NB4 (cell line): ENCODE data around the gene B4GALT5.
"Not testable (repeated sequence)": the region's sequence is repeated elsewhere in the genome, so short reads cannot be mapped to it uniquely, and the experiment has no call there.

Experiments used
- DNase-seq: peaks from one replicate; pipeline ENCODE4 v3.0.0; 2010; ENCODE audit warnings: low read depth
- H3K4me3 ChIP-seq: one replicate; pipeline ENCODE4 v1.5.1; 2011; ENCODE audit warnings: mild to moderate bottlenecking, low read depth, low read length, moderate library complexity
- CTCF ChIP-seq: IDR thresholded peaks from one replicate; pipeline ENCODE4 v1.5.1; 2012; ENCODE audit warnings: low read depth, low read length
- MYC ChIP-seq: IDR thresholded peaks from 2 replicates; pipeline ENCODE4 v1.6.1; 2011; ENCODE audit warnings: low read depth, low read length
- POLR2A ChIP-seq: IDR thresholded peaks from 2 replicates; pipeline ENCODE4 v1.6.1; 2011; ENCODE audit warnings: mild to moderate bottlenecking; ENCODE audit not compliant: insufficient read length; ENCODE audit errors: extremely low read depth
- TF ChIP-seq, protein P1 (sequence below): IDR thresholded peaks from 2 replicates; pipeline ENCODE4 v1.6.1; 2011; ENCODE audit warnings: low read depth, low read length

Gene B4GALT5

DNA sequence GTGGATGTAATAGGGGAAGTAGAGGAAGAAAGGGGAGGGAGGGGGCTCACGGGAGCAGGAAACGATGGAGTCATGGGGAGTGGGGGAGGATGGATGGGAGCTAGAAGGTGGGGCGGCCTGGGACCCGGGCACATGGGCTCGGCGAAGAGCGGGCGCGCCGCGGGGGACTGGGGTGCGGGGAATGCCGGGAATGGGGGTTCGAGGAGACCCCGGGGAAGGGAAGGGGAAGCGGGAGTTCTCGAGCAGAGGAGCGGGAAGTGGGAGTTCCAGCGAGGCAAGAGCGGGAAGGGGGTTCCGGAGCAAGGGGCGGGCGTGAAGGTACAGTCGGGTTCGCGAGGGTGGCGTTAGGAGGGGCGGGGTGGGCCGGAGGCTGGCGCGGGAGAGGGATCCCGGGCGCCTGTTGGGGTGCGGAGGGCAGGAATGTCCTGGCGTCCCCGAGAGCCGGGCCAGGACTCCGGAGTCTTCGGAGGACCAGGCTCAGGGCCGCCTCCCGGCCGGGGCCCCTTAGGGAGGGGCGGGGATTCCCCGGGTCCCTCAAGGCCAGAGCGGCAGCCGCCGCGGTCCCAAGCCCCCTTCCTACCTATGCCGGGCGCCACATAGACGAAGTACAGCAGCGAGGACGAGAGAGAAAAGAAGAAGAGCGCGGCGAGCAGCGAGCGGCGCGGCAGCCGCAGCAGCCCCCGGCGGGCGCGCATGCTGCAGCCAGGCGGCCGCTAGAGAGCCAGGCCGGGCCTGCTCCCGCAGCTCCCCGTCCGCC lies 504 bp downstream of the B4GALT5 start:
- DNase-seq = peak; percentile 82
- peak overlapping the region; percentile 88 for H3K4me3 ChIP-seq
- TF ChIP-seq POLR2A = peak; percentile 18
- TF ChIP-seq CTCF = no peak

- H3K4me3 ChIP-seq = peak overlapping the region; percentile 88
- TF ChIP-seq CTCF (no peak), MYC (no peak), POLR2A (no peak)
- TF ChIP-seq, protein P1, sequence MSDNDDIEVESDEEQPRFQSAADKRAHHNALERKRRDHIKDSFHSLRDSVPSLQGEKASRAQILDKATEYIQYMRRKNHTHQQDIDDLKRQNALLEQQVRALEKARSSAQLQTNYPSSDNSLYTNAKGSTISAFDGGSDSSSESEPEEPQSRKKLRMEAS = no peak
- peak; percentile 51 for DNase-seq
Measured at GRCh38 chr20:49712646-49712995, 1.1 kb downstream of the B4GALT5 start.

DNA sequence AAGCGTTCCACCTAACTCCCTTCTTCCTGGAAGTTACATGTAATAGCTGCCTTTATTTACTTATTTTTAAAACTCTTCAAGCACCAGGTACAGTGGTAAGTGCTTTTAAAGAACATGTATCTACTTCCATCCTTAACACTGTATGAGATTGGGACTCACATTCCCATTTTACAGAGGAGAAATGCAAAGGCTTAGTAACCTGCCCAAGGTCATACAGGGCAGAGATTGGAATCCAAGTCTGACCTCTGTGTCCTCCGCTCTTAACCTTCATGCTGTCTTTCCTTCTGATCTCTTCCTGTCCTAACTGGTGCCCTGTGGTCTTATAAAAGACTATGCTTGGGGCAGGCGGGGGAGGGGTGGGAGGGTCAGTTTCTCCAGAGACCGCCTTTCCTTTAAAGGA lies 1.6 kb downstream of the B4GALT5 start:
- DNase-seq = peak; percentile 62
- H3K4me3 ChIP-seq = peak overlapping the region; percentile 88
- TF ChIP-seq POLR2A = peak; percentile 21
- no peak for TF ChIP-seq MYC

- H3K4me3 ChIP-seq = peak overlapping the region; percentile 88
- TF ChIP-seq POLR2A (no peak), MYC (no peak)
- no peak for DNase-seq
Measured at GRCh38 chr20:49711667-49711987, 2.1 kb downstream of the B4GALT5 start.

DNA sequence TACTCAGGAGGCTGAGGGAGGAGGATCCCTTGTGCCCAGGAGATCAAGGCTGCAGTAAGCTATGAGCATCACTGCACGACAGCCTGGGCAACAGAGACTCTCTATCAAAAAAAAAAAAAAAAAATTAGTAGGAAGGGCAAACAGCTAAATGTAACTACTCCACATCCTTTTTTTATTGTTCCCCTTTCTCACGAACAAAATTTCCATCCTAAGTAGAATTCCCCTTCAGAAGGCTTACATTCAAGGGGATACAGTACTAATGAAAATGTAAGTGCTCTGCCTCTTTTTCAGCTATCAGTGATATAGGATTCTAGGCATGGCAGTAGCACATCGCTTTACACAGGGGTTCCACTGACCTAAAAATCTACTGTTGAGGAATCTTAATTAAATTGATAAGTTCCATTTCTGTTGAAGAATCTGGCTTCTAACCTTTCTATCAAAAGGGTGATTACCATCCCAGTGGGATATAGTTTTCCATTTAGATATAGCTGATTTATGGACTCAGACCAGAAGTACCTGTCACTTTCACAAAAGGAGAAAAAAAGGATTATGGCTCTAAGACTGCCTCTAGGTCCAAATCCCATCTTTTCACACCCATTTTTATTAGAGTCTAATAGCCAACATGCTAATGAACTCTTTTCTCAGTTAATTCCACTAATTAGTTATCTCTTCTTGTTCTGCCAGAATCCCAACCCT lies 2.6 kb downstream of the B4GALT5 start:
- TF ChIP-seq, protein P1 = no peak
- TF ChIP-seq CTCF (no peak), POLR2A (no peak), MYC (no peak)
- H3K4me3 ChIP-seq = peak overlapping the region; percentile 88
- DNase-seq = no peak

DNA sequence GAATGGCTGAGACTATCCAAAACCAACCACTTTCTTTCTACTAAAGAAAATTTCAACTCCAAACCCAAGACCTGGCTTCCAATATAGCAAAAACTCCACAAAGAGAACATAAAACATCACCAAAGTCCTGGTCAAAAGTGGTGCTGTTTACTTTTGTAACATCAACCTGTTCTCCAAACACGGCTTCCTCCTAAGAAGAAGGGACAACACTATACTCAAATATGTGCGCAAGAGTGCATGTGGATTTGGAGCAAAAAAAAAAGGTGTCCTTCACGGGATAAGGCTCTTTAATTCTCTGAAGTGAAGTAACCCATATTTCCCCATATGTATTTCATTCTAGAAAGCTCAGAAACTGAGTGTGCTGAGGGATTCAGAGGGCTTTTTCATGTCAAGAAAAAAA lies 6.6 kb downstream of the B4GALT5 start:
- H3K4me3 ChIP-seq = no peak overlapping the region
- DNase-seq = no peak
- TF ChIP-seq MYC (no peak), CTCF (no peak), POLR2A (no peak)
- TF ChIP-seq, protein P1 = no peak

- TF ChIP-seq POLR2A = no peak
- TF ChIP-seq, protein P1 = no peak
- no peak for TF ChIP-seq MYC
- TF ChIP-seq CTCF = no peak
- peak overlapping the region; percentile 9 for H3K4me3 ChIP-seq
- DNase-seq = no peak
Measured at GRCh38 chr20:49706630-49707091, 7.0 kb downstream of the B4GALT5 start.

DNA sequence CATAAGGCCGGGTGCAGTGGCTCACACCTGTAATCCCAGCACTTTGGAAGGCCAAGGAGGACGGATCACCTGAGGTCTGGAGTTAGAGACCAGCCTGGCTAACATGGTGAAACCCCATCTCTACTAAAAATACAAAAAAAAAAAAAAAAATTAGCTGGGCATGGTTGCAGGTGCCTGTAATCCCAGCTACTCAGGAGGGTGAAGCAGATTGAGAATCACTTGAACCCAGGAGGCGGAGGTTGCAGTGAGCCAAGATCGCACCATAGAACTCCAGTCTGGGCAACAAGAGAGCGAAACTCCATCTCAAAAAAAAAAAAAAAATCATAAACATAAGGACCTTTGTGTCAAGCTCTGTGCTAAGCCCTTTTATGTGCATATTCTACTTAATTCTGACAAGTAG lies 7.8 kb downstream of the B4GALT5 start:
- not testable (repeated sequence) for DNase-seq
- H3K4me3 ChIP-seq = peak overlapping the region; percentile 2
